ENCODE results near the gene ZNF142. TPM values are rescaled to one million over a fixed set of nuclear protein-coding genes. Genes with fewer than 3 reads are reported as not detected.

ZNF142 gene
- total RNA-seq, 1 experiment from 2014 or later = 23.1 TPM

DNA sequence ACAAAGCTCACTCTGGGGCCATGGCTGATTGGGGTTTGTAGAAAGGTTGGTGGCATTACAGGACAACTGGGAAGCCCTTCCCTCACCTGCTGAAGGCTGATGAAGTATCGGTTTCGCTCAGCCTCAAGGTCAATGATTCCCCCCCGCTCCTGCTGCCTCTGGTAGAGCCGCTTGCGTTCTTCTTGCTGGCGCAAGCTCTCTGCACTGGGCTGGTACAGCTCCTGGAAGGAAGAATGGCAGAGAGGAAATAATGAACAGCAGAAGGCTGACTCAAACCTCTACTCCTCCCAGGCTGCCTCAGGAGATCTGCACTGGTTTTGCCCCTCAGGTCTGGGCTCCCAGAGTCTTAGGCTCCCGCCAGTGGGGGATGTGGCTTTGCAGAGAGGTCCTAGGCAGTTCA is 5.2 kb upstream of the ZNF142 start:
- Histone ChIP-seq H3K4me2 (no peak overlapping the region), H3F3A (ENCODE audit: insufficient read depth, low read depth) (peaks cover 15% of the 10 kb centered on the region; the same call in 1 of the 2 replicates), H3K4me1 (replicated peaks; ENCODE audit: insufficient read depth) (no peaks in the 10 kb centered on the region; the same call in 1 of the 2 replicates), H3K27me3 (ENCODE audit: insufficient read depth, low read depth) (no peaks in the 10 kb centered on the region), H2AFZ (no peak overlapping the region), H3K9me3 (ENCODE audit: insufficient read depth, low read depth) (no peaks in the 10 kb centered on the region), H4K20me1 (ENCODE audit: insufficient read depth) (no peaks in the 10 kb centered on the region), H3K4me3 (no peak overlapping the region), H3K36me3 (ENCODE audit: low read depth) (peaks cover 18% of the 10 kb centered on the region), H3K9me2 (ENCODE audit: insufficient read depth) (no peaks in the 10 kb centered on the region), H3K79me2 (ENCODE audit: low read depth) (peaks cover 14% of the 10 kb centered on the region), H3K27ac (no peak overlapping the region)
- POLR2A ChIA-PET (ENCODE audit: unreplicated experiment) = no interaction called here
- intact Hi-C loops (cut with micrococcal nuclease; ENCODE audit: unreplicated experiment) = no loop called here
- no TSS peak for BruUV-seq (replicated peaks)
- DNase-seq = no peak
- CTCF ChIA-PET = no interaction called here
- TF ChIP-seq, protein P1, sequence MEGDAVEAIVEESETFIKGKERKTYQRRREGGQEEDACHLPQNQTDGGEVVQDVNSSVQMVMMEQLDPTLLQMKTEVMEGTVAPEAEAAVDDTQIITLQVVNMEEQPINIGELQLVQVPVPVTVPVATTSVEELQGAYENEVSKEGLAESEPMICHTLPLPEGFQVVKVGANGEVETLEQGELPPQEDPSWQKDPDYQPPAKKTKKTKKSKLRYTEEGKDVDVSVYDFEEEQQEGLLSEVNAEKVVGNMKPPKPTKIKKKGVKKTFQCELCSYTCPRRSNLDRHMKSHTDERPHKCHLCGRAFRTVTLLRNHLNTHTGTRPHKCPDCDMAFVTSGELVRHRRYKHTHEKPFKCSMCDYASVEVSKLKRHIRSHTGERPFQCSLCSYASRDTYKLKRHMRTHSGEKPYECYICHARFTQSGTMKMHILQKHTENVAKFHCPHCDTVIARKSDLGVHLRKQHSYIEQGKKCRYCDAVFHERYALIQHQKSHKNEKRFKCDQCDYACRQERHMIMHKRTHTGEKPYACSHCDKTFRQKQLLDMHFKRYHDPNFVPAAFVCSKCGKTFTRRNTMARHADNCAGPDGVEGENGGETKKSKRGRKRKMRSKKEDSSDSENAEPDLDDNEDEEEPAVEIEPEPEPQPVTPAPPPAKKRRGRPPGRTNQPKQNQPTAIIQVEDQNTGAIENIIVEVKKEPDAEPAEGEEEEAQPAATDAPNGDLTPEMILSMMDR (conservative IDR thresholded peaks at IDR 0.05) = no peak
- no peak for TF ChIP-seq EZH2 (IDR thresholded peaks at IDR 0.05; ENCODE audit: low read depth)

DNA sequence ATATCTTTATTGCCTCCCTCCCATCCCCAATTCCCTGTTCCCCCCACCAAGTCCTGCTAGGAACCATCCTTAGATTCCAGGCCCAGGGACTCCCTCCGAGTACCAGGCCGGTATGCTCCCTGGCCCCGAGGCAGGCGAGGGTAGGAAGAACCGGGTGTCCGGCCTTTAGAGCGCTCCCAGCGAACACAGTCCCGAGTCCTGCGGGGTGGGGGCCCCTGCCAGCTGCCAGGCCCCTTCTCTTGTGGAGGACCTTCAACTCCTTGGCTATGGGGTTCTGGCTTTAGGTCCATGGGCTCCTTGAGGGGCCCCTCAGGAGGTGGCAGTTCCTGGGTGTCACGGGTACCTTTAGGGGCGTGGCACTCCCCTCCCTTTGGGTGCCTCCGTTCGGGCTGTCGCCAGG is 4.5 kb upstream of the ZNF142 start:
- Histone ChIP-seq H3K27ac (no peak overlapping the region), H3K4me3 (no peak overlapping the region), H3K4me2 (no peak overlapping the region), H4K20me1 (ENCODE audit: insufficient read depth) (no peaks in the 10 kb centered on the region), H3F3A (ENCODE audit: insufficient read depth, low read depth) (peaks cover 15% of the 10 kb centered on the region; the same call in 1 of the 2 replicates), H2AFZ (no peak overlapping the region), H3K36me3 (ENCODE audit: low read depth) (peaks cover 18% of the 10 kb centered on the region), H3K79me2 (ENCODE audit: low read depth) (peaks cover 13% of the 10 kb centered on the region), H3K4me1 (replicated peaks; ENCODE audit: insufficient read depth) (no peaks in the 10 kb centered on the region; the same call in 1 of the 2 replicates), H3K27me3 (ENCODE audit: insufficient read depth, low read depth) (no peaks in the 10 kb centered on the region), H3K9me2 (ENCODE audit: insufficient read depth) (no peaks in the 10 kb centered on the region), H3K9me3 (ENCODE audit: insufficient read depth, low read depth) (no peaks in the 10 kb centered on the region)
- ChIA-PET POLR2A (ENCODE audit: unreplicated experiment) (no interaction called here), CTCF (no interaction called here)
- intact Hi-C loops (cut with micrococcal nuclease; ENCODE audit: unreplicated experiment) = no loop called here
- TF ChIP-seq, protein P1 (conservative IDR thresholded peaks at IDR 0.05) = no peak
- no peak for TF ChIP-seq EZH2 (IDR thresholded peaks at IDR 0.05; ENCODE audit: low read depth)
- no peak for DNase-seq
- no TSS peak for BruUV-seq (replicated peaks)

DNA sequence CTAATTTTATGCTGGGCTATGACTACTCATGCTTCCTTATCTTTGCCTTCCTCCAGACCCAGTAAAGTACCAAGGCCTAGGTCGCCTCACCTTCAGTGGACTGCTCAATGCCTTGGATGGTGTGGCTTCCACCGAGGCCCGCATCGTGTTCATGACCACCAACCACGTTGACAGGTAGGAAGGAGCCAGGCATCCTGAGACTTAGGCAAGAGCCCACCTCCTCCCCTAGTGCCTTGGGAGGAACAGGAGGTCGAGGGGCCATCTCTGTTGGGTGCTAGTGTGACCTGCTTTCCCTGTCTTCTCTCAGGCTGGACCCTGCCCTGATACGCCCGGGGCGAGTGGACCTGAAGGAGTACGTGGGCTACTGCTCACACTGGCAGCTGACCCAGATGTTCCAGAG is 3.4 kb upstream of the ZNF142 start:
- peaks cover 20% of the 10 kb centered on the region for H3K79me2 ChIP-seq (ENCODE audit: low read depth)
- no peaks in the 10 kb centered on the region for H3K27me3 ChIP-seq (ENCODE audit: insufficient read depth, low read depth)
- H3K4me3 ChIP-seq = no peak overlapping the region
- H3K9me3 ChIP-seq (ENCODE audit: insufficient read depth, low read depth) = no peaks in the 10 kb centered on the region
- intact Hi-C loops (cut with micrococcal nuclease; ENCODE audit: unreplicated experiment) = no loop called here
- peaks cover 5% of the 10 kb centered on the region; the same call in 1 of the 2 replicates for H3K4me1 ChIP-seq (replicated peaks; ENCODE audit: insufficient read depth)
- peaks cover 15% of the 10 kb centered on the region; the same call in 1 of the 2 replicates for H3F3A ChIP-seq (ENCODE audit: insufficient read depth, low read depth)
- BruUV-seq (replicated peaks) = no TSS peak
- H3K27ac ChIP-seq = no peak overlapping the region
- ChIA-PET CTCF (no interaction called here), POLR2A (ENCODE audit: unreplicated experiment) (no interaction called here)
- H3K9me2 ChIP-seq (ENCODE audit: insufficient read depth) = no peaks in the 10 kb centered on the region
- H3K4me2 ChIP-seq = no peak overlapping the region
- TF ChIP-seq, protein P1 (conservative IDR thresholded peaks at IDR 0.05) = no peak
- TF ChIP-seq EZH2 (IDR thresholded peaks at IDR 0.05; ENCODE audit: low read depth) = no peak
- DNase-seq = no peak
- no peaks in the 10 kb centered on the region for H4K20me1 ChIP-seq (ENCODE audit: insufficient read depth)
- peaks cover 15% of the 10 kb centered on the region for H3K36me3 ChIP-seq (ENCODE audit: low read depth)
- H2AFZ ChIP-seq = no peak overlapping the region

All from PC-9 (cell line).